Fibroblast of villous mesenchyme (primary cell): ENCODE measurements around the gene DYDC2. TPM values are rescaled to one million over a fixed set of nuclear protein-coding genes. Genes with fewer than 3 reads are reported as not detected.
A peak's percentile ranks its signal among the peaks of the same experiment; 100 is the strongest.

Experiments used
- DNase-seq: peaks from one replicate; pipeline ENCODE4 v3.0.0-alpha.2; 2010; ENCODE audit warnings: low read depth
- H3K4me3 ChIP-seq: 2 replicates; pipeline ENCODE4 v1.5.1; 2011; ENCODE audit warnings: low read depth, mild to moderate bottlenecking, low read length
- total RNA-seq: library from RNA; depleted of rRNA; stranded (reverse); fragments of >200 nt; gene quantifications from 2 replicates; pipeline ENCODE4 v1.2.3, GENCODE V29; 2012
- TF ChIP-seq, protein P1 (sequence below): IDR thresholded peaks from 2 replicates; pipeline ENCODE4 v1.5.1; 2012; ENCODE audit warnings: low read depth, mild to moderate bottlenecking, low read length; ENCODE audit not compliant: insufficient read depth

The DYDC2 gene, protein sequence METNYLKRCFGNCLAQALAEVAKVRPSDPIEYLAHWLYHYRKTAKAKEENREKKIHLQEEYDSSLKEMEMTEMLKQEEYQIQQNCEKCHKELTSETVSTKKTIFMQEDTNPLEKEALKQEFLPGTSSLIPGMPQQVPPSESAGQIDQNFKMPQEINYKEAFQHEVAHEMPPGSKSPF
- under 0.01 TPM in 1 of 2 replicates, not detected in the other for total RNA-seq

GRCh38 chr10:80356563-80356988, at the start of gene DYDC2, which contains the start of gene DYDC1:
Gene DYDC2, plus strand, starts transcription at chr10:80356781. Its CDS starts 5,663 bp downstream, at chr10:80362444.
Gene DYDC1, minus strand, starts transcription at chr10:80356755. Its CDS starts 4,154 bp downstream, at chr10:80352601.
- H3K4me3 ChIP-seq, result peak within 1 kb of the TSS; percentile 43
- TF ChIP-seq, protein P1, sequence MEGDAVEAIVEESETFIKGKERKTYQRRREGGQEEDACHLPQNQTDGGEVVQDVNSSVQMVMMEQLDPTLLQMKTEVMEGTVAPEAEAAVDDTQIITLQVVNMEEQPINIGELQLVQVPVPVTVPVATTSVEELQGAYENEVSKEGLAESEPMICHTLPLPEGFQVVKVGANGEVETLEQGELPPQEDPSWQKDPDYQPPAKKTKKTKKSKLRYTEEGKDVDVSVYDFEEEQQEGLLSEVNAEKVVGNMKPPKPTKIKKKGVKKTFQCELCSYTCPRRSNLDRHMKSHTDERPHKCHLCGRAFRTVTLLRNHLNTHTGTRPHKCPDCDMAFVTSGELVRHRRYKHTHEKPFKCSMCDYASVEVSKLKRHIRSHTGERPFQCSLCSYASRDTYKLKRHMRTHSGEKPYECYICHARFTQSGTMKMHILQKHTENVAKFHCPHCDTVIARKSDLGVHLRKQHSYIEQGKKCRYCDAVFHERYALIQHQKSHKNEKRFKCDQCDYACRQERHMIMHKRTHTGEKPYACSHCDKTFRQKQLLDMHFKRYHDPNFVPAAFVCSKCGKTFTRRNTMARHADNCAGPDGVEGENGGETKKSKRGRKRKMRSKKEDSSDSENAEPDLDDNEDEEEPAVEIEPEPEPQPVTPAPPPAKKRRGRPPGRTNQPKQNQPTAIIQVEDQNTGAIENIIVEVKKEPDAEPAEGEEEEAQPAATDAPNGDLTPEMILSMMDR, result no peak
- DNase-seq, result peak; percentile 32

- TF ChIP-seq, protein P1, result no peak
- no peak overlapping the region for H3K4me3 ChIP-seq
- no peak for DNase-seq
These were observed 43.1 kb upstream of the DYDC2 start for GRCh38 chr10:80313523-80313922.

DNA sequence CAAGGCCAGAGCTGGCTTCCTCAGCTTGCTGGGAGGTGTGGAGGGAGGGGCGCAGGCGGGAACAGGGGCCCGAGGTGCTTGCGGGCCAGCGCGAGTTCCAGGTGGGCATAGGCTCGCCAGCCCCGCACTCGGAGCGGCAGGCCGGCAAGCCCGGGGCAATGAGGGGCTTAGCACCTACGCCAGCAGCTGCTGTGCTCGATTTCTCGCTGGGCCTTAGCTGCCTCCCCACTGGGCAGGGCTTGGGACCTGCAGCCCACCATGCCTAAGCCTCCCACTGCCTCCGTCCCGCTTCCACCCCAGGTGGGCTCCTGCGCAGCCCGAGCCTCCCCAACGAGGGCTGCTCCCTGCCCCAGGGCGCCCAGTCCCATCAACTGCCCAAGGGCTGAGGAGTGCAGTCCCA, 41.2 kb upstream of the DYDC2 start:
- TF ChIP-seq, protein P1, result no peak
- no peak for DNase-seq
- no peak overlapping the region for H3K4me3 ChIP-seq

DNA sequence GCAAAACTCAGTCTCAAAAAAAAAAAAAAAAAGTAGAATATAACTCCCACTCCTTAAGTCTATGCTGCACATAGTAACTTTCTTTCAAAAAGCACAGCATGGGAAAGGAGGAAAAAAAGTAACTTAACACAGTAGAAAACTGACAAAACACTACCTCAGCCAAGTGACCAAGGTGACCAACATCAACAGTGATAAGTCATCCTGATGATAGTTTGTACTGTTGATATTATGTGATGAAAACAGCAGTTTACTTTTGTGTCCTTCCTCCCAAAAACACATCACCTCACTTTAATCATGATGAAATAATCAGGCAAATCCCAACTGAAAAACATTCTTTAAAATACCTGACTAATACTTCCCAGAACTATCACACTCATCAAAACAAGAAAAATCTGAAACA, 37.8 kb upstream of the DYDC2 start:
- no peak for DNase-seq
- TF ChIP-seq, protein P1, result no peak
- H3K4me3 ChIP-seq, result no peak overlapping the region

GRCh38 chr10:80319318-80319717, 37.3 kb upstream of the DYDC2 start:
- no peak for DNase-seq
- H3K4me3 ChIP-seq, result no peak overlapping the region
- TF ChIP-seq, protein P1, result no peak

GRCh38 chr10:80319725-80320290, 36.8 kb upstream of the DYDC2 start:
- TF ChIP-seq, protein P1, result no peak
- no peak for DNase-seq

More at GRCh38 chr10:80319725-80320290, 36.8 kb upstream of the DYDC2 start:
- no peak overlapping the region for H3K4me3 ChIP-seq
